ENCODE data around the gene KANTR. TPM values are rescaled to one million over a fixed set of nuclear protein-coding genes. Genes with fewer than 3 reads are reported as not detected.

Gene KANTR
- total RNA-seq, 2 donors from 2014 or later = 25.9 to 28.6 TPM

DNA sequence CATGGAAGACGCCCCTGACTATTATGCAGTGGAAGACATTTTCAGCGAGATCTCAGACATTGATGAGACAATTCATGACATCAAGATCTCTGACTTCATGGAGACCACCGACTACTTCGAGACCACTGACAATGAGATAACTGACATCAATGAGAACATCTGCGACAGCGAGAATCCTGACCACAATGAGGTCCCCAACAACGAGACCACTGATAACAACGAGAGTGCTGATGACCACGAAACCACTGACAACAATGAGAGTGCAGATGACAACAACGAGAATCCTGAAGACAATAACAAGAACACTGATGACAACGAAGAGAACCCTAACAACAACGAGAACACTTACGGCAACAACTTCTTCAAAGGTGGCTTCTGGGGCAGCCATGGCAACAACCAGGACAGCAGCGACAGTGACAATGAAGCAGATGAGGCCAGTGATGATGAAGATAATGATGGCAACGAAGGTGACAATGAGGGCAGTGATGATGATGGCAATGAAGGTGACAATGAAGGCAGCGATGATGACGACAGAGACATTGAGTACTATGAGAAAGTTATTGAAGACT is 8.2 kb upstream of the KANTR start:
- no peak for DNase-seq (ENCODE audit: low spot score)
- Histone ChIP-seq H3K27me3 (replicated peaks; ENCODE audit: insufficient read depth) (no peaks in the 10 kb centered on the region), H3K36me3 (peaks cover 12% of the 10 kb centered on the region), H3K9me3 (no peaks in the 10 kb centered on the region), H3K4me3 (no peak overlapping the region), H3K4me1 (ENCODE audit: control insufficient read depth in 1 of 2, low read depth in 2 of 2) (peaks cover 5 to 47% of the 10 kb centered on the region in 2 donors), H3K27ac (peak overlapping the region in 1 of 2 donors; percentile 95)
- ATAC-seq (ENCODE audit: insufficient number of reproducible peaks, low FRiP score, low read depth) = no peak
- no peak for TF ChIP-seq CTCF (IDR thresholded peaks at IDR 0.05)

DNA sequence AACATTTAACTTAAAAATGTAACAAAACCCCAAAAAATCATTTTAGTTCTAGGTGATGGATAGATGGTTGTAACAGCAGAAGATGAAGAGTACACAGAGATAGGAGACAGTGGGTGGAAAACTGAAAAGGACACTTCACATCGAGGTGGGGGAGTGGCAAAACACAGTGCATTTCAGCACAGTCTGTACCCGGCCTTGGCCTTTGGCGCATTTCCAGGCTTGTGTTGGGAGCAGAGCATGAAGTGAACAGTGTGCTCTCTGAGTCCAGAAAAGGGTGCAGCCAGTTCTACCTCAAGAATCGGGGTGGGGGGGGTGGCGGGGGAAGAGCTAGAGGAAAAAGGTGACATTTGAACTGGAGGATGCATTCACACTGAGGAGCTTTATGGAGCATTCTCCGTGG is 7.5 kb upstream of the KANTR start:
- Histone ChIP-seq H3K4me1 (ENCODE audit: control insufficient read depth in 1 of 2, low read depth in 2 of 2) (peaks cover 5 to 47% of the 10 kb centered on the region in 2 donors), H3K36me3 (peaks cover 12% of the 10 kb centered on the region), H3K27me3 (replicated peaks; ENCODE audit: insufficient read depth) (no peaks in the 10 kb centered on the region), H3K27ac (peak overlapping the region in 1 of 2 donors; percentile 95), H3K4me3 (no peak overlapping the region), H3K9me3 (no peaks in the 10 kb centered on the region)
- no peak for TF ChIP-seq CTCF (IDR thresholded peaks at IDR 0.05)
- DNase-seq (ENCODE audit: low spot score) = no peak
- no peak for ATAC-seq (ENCODE audit: insufficient number of reproducible peaks, low FRiP score, low read depth)

- no peak overlapping the region for H3K4me3 ChIP-seq
- no peak for TF ChIP-seq CTCF (IDR thresholded peaks at IDR 0.05)
- H3K9me3 ChIP-seq = no peaks in the 10 kb centered on the region
- H3K27ac ChIP-seq = peak overlapping the region; percentile 95 to 96
- no peaks in the 10 kb centered on the region for H3K27me3 ChIP-seq (replicated peaks; ENCODE audit: insufficient read depth)
- H3K36me3 ChIP-seq = peaks cover 12% of the 10 kb centered on the region
- peaks cover 5 to 47% of the 10 kb centered on the region in 2 donors for H3K4me1 ChIP-seq (ENCODE audit: control insufficient read depth in 1 of 2, low read depth in 2 of 2)
- DNase-seq (ENCODE audit: low spot score) (no peak), ATAC-seq (ENCODE audit: insufficient number of reproducible peaks, low FRiP score, low read depth) (no peak)
Measured at GRCh38 chrX:53087388-53087831, 6.5 kb upstream of the KANTR start.

DNA sequence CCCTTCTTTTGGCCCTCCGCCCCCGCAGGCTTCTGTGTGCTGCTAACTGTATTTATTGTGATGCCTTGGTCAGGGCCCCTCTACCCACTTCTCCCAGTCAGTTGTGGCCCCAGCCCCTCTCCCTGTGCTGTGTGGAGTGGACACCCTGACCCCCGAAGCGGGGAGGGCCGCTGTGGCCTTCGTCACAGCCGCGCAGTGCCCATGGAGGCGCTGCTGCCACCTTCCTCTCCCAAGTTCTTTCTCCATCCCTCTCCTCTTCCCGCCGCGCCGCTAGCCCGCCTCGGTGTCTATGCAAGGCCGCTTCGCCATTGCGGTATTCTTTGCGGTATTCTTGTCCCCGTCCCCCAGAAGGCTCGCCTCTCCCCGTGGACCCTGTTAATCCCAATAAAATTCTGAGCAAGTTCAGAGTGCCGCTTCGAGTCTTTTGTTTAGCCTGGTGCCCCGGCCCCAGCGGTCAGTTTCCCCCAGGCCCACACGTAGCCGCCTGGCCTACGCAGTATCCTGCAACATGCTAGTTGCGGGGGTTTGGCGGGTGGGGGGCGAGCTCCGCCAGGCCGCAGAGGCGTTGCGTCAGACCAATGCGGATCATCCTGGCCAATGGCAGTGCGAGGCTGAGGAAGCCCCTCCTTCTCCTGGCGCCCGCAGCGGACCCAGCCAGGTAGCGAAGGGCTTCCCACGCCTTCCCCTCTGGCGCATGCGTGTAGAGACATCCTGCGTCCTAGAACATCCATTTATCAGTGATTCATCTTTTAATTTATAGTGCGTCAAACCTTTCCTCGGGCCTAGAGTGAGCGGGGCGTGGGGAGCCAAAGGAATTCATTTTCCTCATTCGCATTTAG is 5.6 kb upstream of the KANTR start:
- H3K27me3 ChIP-seq (replicated peaks; ENCODE audit: insufficient read depth) = no peaks in the 10 kb centered on the region
- H3K27ac ChIP-seq = peak overlapping the region; percentile 95 to 96
- peaks cover 12% of the 10 kb centered on the region for H3K36me3 ChIP-seq
- H3K4me1 ChIP-seq (ENCODE audit: control insufficient read depth in 1 of 2, low read depth in 2 of 2) = peaks cover 5 to 47% of the 10 kb centered on the region in 2 donors
- DNase-seq (ENCODE audit: low spot score) (no peak), ATAC-seq (ENCODE audit: insufficient number of reproducible peaks, low FRiP score, low read depth) (peak; percentile 80)
- TF ChIP-seq CTCF (IDR thresholded peaks at IDR 0.05) = no peak
- H3K9me3 ChIP-seq = no peaks in the 10 kb centered on the region
- peak overlapping the region; percentile 77 for H3K4me3 ChIP-seq

DNA sequence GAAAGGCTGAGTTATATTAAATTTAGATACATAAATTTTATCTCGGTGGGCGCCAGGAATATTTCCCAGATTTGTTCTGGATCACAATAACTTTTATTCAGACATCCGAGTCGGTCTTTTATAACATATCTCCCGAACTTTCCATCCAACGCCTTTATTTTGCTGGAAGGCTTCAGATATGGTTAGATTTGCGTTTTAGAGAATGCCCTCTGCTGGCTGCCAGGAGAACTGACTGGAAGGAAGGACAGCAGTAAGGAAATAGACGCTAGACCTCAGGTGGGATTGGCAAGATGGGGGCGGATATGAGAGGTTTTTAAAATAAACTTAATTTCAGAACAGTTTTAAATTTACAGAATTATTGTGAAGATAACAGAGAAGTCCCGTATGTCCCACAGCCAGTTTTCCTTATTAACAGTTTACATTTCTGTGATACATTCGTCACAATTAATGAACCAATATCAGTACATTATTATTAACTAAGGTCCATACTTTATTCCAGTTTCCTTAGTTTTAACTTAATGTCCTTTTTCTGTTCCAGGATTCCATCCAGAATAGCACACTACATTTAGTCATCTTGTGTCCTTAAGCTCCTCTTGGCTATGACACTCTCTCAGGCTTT is 4.6 kb upstream of the KANTR start:
- Histone ChIP-seq H3K36me3 (peaks cover 12% of the 10 kb centered on the region), H3K4me1 (ENCODE audit: control insufficient read depth in 1 of 2, low read depth in 2 of 2) (peaks cover under 1 to 40% of the 10 kb centered on the region in 2 donors), H3K9me3 (no peaks in the 10 kb centered on the region), H3K27ac (peak overlapping the region; percentile 95 to 96), H3K27me3 (replicated peaks; ENCODE audit: insufficient read depth) (no peaks in the 10 kb centered on the region), H3K4me3 (peak overlapping the region; percentile 77)
- DNase-seq (ENCODE audit: low spot score) (no peak), ATAC-seq (ENCODE audit: insufficient number of reproducible peaks, low FRiP score, low read depth) (peak; percentile 41)
- TF ChIP-seq CTCF (IDR thresholded peaks at IDR 0.05) = peak; percentile 73
